ENCODE results near the gene FNDC3A. TPM values are rescaled to one million over a fixed set of nuclear protein-coding genes. Genes with fewer than 3 reads are reported as not detected.
"Not testable (repeated sequence)": the region's sequence is repeated elsewhere in the genome, so short reads cannot be mapped to it uniquely, and the experiment has no call there.

The FNDC3A gene
- total RNA-seq, 1 donor from 2014 or later, result 18.4 TPM

DNA sequence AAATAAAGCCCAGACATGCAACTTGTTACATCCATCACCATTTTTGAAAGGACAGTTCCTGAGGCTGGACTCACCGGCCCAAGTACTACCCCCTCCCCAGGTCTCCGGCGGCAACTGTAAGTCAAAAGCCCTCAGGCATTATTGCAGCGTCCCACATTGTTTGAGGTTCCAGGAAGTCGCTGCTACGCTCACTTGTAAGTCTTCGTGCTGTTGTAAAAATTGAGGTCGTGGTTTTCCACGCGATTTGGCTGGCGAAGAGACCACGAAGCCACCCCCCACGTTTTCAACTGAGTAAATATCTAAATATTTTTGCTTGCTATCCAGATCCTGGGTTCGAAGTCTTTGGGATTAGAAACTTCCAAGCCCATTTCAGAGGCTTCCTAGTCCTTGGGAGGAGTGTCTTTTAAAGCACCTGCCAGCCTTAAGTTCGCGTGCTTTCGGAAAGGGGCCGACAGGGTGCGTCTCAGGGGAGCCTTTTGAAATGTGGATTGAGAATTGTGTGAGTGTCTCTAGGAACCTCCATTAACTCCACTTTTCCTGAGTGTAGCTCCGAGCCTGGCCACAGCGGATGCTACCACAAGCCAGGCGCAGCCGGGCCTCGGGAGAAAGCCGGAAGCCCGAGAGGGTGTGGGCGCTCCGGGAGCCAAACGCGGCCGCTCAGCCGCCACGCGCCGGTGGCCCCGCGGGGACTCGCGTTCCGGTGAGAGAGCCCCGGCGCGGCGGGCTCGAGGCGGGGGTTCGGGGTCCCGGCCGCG, 434 bp upstream of the FNDC3A start:
- intact Hi-C loops (cut with DNase I), result loop anchor here (5.0 to 10.0 kb wide), 4 partner anchors 103 to 467 kb away; partner anchors contain the start of genes CAB39L and SETDB2
- ATAC-seq (peak; percentile 23), DNase-seq (ENCODE audit: missing footprints) (no peak)

DNA sequence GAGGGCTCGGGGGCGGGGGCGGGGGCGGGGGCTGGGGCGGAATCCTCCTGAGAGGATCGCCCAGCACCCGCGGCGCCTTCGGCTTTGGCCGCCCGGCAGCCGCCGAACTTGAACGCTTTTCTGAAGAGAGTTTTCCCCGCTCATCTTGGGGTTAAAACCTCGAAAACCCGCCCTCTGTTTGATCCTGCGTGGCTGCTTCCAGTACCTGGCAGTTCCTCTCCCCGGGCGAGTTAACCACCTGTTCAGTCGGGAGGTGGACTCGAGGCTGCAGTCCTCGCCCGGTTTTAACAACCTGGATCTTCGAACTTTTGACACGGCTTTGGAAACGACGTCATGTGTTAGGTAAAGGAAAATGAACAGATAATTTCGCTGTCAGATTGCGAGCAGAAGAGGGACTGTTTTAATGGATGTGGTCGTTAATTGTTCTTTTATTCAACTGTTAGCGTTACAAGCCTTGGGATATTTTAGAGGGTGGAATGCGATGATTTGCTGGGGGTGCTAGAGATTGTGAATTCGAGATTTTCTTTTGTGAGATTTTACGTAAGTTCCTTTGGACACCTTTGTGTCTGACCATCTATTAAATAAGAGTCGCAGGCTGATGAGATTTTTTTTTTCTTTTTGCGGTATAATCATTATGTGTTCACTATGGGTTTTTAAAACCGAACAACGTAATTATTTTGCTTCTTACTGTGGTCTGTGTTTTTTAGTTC, 1.0 kb downstream of the FNDC3A start:
- DNase-seq (ENCODE audit: missing footprints) (no peak), ATAC-seq (no peak)
- intact Hi-C loops (cut with DNase I), result loop anchor here (5.0 to 10.0 kb wide), 4 partner anchors 104 to 466 kb away; partner anchors contain the start of genes CAB39L and SETDB2

DNA sequence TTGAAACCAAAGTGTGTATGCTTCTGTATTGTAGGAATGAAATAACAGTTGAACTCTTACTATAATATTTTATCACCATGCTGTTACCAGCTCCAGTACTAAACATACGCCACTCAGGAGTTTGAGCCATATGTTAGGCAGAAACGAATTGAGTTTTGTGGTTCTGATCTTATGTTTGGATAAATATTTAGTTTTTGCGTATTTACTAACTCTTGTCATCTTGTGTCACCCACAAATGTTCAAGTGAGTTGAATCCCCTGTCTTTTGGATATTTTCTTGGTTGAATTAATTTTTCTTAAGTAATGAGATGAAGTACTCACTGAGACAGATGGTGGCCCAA, 1.5 kb downstream of the FNDC3A start:
- intact Hi-C loops (cut with DNase I), result loop anchor here (5.0 to 10.0 kb wide), 4 partner anchors 105 to 465 kb away; partner anchors contain the start of genes CAB39L and SETDB2
- DNase-seq (ENCODE audit: missing footprints) (no peak), ATAC-seq (no peak)

DNA sequence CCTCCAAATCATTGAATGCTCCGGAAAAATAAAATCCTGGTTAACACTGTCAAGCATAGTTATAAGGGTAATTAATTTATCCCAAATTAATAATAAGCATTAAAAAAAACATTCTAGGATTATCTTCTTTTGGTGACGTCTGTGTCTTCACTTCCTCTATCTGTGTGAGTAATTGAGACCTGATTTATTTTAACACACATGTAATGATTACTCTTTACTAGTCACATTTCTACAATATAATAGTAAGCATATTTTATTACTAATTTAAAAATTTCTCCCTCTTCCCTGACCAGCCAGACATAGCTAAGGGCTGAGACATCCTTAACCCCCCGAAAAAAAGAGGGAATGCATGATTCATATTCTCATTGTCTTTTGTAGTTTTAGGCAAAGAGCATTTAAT, 2.3 kb downstream of the FNDC3A start:
- no peak for DNase-seq (ENCODE audit: missing footprints)
- intact Hi-C loops (cut with DNase I), result loop anchor here (5.0 to 10.0 kb wide), 4 partner anchors 106 to 464 kb away; partner anchors contain the start of genes CAB39L and SETDB2
- ATAC-seq, result no peak

DNA sequence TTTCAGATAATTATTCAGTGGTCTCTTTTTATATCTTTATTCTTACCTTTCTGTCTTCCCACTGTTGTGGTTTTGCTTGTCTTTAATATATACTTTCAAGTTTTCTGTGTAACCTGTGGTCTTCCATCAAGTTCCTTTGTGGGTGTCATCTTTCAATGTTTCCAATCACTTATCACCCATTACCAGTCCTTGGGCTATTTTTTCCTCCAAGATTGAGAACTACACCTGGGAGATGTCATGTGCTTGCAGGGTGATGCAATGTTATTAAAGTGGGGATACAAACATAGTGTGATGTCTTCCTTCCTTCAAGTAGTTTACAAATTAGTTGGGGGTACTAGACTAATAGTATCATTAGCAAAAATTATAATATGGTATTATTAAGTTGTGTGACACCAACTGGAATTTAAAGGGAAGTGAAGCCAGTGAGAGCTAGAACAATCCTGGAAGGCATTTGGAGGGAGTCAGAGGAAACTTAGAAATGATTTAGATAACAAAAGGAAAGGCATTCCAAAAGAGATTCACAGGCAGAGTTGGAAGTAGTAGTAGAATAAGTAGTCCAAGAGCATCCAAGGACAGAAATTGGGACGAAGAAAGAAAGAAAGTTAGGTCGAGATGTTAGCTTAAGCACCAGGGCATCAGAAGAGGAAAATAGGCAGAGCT, 3.4 kb downstream of the FNDC3A start:
- intact Hi-C loops (cut with DNase I), result loop anchor here (5.0 to 10.0 kb wide), 4 partner anchors 107 to 463 kb away; partner anchors contain the start of genes CAB39L and SETDB2
- DNase-seq (ENCODE audit: missing footprints), result no peak
- no peak for ATAC-seq

DNA sequence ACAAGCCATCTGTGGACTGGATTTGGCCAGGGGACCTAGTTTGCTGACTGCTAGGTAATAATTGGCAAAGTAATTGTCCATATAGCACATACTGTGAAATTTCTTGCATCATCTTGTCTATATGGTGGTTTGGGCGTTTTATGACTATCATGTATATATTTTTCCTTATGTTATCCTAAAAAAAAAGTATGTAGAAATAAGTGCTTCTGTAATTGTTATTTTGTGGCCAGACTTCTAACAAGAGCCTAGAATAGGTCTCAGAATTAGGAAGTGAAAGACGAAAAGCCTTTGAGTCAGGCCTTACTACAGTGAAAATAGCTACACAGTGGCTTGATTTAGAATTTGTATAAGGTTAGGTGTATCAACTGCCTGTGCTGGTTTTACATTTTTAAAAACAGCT, 4.2 kb downstream of the FNDC3A start:
- ATAC-seq, result no peak
- intact Hi-C loops (cut with DNase I), result loop anchor here (5.0 to 10.0 kb wide), 4 partner anchors 108 to 462 kb away; partner anchors contain the start of genes CAB39L and SETDB2

DNA sequence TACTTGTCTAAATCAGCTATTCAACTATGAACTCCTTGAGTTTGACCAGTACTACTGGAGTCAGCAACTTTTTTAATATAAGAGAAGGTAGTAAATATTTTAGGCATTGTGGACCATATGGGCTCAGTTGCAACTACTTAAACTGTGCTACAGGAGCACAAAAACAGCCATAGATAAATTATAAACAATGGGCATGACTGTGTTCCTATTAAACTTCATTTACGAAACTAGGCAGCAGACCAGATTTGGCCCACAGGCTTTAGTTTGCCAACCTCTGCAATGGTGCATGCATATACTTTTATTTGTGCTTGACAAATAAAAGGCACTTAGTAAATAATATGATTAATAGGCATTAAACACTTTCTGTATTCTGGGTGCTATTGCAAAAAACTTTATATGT, 7.6 kb downstream of the FNDC3A start:
- intact Hi-C loops (cut with DNase I), result no loop called here

More for the DNA sequence above, 4.2 kb downstream of the FNDC3A start:
- no peak for DNase-seq (ENCODE audit: missing footprints)

DNA sequence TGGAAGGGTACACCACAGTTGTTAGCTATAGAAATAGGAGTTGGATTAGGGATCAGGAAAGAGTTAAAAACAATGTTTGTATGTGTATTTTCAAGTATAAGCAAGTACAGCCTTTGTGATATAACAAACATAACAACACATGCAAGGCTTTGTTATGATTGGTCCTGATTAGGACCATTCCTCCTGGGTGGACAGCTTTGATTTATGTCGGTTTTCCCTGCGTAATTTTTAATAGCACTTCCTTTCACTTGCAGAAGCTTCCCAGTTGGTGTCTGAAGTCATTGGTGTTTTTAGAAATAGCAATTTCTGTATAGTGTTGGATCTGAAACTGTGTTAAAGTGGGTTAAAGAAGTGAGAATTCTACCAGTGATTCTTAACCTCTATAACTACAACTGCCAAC, 10.0 kb downstream of the FNDC3A start:
- DNase-seq (ENCODE audit: missing footprints) (no peak), ATAC-seq (no peak)
- intact Hi-C loops (cut with DNase I), result no loop called here

More for the DNA sequence above, 7.6 kb downstream of the FNDC3A start:
- DNase-seq (ENCODE audit: missing footprints) (no peak), ATAC-seq (no peak)

DNA sequence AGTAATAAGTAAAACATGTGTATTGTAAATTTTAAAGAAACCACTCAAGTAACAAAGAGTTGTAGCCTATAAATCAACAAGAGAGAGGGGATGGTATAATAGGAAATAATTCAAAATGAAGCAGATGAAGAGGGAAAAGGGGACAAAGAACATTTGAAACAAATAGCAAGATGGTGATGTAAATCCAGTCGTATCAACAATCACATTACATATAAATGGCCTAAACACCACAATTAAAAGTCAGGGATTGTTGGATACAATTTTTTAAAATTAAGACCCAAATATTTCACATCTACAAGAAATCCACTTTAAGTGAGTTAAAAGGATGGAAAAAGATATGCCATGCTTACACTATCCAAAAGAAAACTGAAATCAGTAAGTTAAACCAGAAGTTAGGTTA, 15.2 kb downstream of the FNDC3A start:
- ATAC-seq, result no peak
- DNase-seq (ENCODE audit: missing footprints), result no peak
- intact Hi-C loops (cut with DNase I), result no loop called here

DNA sequence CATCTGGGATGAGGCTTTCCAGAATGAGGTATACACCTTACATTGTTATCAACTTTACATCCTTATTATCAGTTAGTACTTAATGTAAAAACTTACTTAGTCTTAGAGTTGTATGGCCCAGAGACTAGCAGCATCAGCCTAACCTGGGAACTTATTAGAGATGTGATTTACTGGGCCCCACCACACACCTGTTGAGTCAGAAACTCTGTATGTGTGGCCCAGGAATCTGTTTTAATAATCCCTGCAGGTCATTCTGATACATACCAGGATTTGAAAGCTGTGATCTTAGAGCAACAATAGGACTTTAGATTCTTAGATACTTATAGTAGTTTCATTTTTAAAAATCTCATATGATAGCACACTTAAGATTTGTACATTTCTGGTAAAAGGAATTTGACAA, 17.4 kb downstream of the FNDC3A start:
- intact Hi-C loops (cut with DNase I), result no loop called here
- ATAC-seq, result no peak

DNA sequence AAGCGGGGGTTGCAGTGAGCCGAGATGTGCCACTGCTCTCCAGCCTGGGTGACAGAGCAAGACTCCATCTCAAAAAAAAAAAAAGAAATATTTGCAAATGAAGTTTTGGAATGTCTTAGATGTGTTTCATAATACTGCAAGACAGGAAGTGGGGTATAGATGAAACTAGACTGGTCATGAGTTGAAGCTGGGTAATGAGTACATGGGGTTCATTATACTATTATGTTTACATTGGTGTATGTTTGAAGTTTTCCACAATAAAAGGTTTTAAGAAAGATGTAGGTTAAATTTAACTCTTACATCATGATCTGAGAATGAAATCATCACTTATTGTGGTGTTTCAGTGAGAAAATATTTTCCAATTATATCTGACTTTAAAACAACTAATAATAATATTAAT, 19.0 kb downstream of the FNDC3A start:
- DNase-seq (ENCODE audit: missing footprints) (no peak), ATAC-seq (no peak)
- intact Hi-C loops (cut with DNase I), result no loop called here

More for the DNA sequence above, 17.4 kb downstream of the FNDC3A start:
- DNase-seq (ENCODE audit: missing footprints), result no peak

DNA sequence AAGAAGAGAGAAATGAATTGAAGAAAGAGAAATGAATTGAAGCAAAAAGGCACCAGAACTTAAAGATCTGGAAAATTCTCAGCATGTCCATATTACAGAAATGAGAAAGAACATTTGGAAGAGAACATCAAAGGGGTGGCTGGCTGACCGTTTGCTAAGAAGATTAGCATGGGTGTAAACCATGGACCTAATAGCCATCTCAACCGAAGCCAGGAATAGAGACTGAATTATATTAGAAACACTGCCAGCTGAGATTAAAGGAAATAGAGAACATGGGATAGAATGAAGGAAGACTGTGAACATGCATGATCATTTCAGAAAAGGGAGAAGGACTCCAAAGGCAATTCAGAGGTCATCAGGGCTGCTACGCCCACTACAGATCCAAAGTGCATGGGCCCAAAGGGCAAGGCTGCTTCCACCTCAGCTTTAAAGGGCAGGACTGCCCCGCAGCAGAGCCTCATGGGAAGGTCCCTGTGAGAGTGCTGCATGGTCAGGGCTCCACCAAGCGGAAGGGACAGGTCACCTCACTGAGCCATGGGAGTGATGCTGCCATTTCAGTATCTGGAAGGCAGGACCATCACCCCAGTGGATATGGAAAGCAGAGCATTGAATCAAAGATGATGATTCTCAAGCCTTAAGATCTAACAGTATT, 23.1 kb downstream of the FNDC3A start:
- no peak for ATAC-seq
- no peak for DNase-seq (ENCODE audit: missing footprints)
- intact Hi-C loops (cut with DNase I), result no loop called here

DNA sequence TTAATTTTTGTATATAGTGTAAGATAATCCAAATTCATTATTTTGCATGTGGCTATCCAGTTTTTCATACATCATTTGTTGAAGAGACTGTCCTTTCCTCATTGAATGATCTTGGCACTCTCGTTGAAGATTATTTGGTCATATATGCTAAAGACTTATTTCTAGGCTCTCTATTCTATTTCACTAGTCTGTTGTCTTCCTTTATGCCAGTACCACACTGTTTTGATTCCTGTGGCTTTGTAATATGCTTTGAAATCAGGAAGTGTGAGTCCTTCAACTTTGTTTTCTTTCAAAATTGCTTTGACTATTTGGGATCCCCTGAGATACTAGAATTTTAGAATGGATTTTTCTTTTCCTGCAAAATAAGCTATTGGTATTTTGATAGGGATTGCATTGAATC, 24.5 kb downstream of the FNDC3A start:
- ATAC-seq (no peak), DNase-seq (ENCODE audit: missing footprints) (no peak)
- intact Hi-C loops (cut with DNase I), result no loop called here

DNA sequence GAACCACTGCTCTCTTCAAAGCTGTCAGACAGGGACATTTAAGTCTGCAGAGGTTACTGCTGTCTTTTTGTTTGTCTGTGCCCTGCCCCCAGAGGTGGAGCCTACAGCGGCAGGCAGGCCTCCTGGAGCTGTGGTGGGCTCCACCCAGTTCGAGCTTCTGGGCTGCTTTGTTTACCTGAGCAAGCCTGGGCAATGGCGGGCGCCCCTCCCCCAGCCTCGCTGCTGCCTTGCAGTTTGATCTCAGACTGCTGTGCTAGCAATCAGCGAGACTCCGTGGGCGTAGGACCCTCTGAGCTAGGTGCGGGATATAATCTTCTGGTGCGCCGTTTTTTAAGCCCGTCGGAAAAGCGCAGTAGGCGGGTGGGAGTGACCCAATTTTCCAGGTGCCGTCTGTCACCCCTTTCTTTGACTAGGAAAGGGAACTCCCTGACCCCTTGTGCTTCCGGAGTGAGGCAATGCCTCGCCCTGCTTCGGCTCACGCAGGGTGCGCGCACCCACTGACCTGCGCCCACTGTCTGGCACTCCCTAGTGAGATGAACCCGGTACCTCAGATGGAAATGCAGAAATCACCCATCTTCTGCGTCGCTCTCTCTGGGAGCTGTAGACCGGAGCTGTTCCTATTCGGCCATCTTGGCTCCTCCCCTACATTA, 43.4 kb downstream of the FNDC3A start:
- ATAC-seq; DNase-seq (ENCODE audit: missing footprints); intact Hi-C loops (cut with DNase I): not testable (repeated sequence)

DNA sequence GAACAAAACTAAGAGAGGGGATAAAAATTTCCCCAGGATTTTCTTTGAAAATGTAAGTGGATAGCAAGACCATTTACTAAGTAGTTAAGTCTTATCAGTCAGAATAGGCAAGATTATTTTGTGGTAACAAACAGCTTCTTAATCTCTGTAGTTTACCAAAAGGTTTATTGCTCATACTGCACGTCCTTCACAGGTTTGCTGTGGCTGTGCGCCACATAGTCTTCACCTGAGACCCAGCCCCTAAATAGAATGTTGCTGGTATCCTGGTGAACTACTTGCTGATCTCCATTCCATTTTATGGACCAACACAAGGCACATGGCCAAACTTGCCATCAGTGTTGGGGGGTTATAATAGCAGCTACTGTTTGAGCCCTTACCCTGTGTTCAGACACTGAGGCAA, 44.6 kb downstream of the FNDC3A start:
- DNase-seq (ENCODE audit: missing footprints) (no peak), ATAC-seq (no peak)
- intact Hi-C loops (cut with DNase I), result no loop called here

DNA sequence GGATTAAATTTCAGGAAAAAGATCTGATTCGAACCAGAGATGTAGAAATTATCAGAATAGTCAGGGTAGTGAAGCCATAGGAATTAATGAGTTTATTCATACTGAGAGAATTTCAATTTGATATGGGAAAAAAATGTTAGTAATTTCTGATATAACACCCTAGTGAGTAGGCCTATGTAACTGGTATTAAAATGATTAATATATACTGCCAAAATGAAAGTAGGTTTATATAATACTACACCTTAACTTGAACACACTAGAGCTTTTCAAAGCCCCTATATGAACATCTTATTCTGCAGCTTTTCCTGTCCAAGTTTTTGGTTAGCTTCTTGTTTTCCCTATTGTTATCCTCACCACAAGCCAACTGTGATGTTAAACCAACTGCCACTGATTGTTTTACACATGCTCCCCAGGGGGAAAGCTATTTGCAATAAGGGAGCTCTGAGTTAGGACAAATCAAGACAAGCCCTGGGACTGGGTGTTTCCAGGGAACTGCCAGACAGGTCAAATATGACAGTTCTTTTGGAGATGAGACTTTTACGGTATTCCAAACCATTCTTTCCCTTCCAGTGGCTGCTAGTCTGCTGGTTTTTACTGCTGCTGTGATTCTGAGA, 45.3 kb downstream of the FNDC3A start:
- DNase-seq (ENCODE audit: missing footprints) (no peak), ATAC-seq (no peak)
- intact Hi-C loops (cut with DNase I), result no loop called here

DNA sequence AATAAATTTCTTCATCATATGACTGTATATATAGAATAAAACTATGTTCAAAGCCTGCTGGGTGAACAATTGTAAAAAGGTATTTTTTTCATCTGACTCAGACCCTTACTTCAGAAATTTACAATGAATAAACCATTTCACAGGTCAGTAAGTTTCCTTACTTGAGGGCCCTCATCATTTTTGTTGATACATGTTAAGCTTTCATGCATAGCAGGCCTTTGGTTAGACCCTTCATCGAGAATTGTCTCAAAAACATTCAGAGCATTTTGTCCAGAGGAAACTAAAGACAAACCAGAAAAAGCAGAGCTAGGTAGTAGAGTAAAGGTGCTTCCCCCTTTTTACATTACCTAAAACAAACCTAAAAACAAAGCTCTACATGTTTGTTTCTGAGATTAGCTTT, 46.2 kb downstream of the FNDC3A start:
- DNase-seq (ENCODE audit: missing footprints) (no peak), ATAC-seq (no peak)
- intact Hi-C loops (cut with DNase I), result no loop called here

Measured in Right ventricle myocardium inferior (tissue), 1 donor.